LNCaP clone FGC (cell line): ENCODE results near the gene THBS4.

ENCODE experiments used
- DNase-seq: peaks from one replicate; pipeline ENCODE4 v3.0.0-alpha.2; 2011; ENCODE audit warnings: low read depth
- H3K4me3 ChIP-seq: 2 replicates; pipeline ENCODE4 v1.5.1; 2011; ENCODE audit warnings: mild to moderate bottlenecking, low read depth, low read length, control low read depth
- TF ChIP-seq, protein P1 (sequence below): IDR thresholded peaks from 2 replicates; pipeline ENCODE4 v1.5.1; 2012; ENCODE audit warnings: mild to moderate bottlenecking; ENCODE audit not compliant: control insufficient read depth, insufficient read depth; ENCODE audit errors: extremely low read depth

THBS4 gene

DNA sequence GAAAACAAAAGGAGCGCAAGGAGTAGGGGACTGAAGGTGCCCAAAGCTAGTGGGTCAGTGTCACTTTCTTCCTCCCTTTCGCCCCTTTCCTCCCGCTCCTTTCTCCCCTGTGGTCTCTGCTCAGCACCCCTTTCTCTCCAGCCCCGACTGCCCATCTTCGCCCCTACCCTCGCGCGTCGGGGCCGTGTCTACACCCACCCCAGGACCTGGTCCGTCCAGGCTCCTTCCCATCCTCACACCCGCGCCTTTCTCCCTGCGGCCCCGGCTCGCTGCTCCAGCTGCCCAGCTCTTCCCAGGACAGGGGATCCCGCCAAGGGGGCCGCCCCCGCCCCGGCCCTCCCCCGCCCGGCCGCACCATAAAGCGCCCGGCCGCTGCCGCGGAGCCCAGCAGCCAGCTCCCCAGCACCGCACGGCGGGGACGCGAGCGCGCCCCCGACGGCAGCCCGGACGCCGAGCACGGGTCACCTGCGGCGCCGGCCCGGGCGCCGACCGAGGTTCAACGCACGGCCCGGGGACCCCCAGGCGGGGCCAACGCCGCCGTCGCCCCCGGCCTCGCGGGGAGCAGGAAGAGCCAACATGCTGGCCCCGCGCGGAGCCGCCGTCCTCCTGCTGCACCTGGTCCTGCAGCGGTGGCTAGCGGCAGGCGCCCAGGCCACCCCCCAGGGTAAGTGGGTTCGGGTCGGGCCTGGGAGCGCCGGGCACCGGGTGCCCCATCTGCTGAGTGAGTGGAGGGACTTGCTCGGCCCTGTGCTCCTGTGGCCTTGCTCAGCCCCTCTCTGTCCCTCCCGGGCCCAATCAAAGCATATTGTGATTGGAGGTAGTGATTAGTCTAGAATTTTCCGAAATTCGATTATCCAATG is at the start of gene THBS4:
Gene THBS4 (plus strand): TSS at position 387 of the 860 bp plus-strand sequence. CDS start 190 bp downstream, at position 577.
- TF ChIP-seq, protein P1, sequence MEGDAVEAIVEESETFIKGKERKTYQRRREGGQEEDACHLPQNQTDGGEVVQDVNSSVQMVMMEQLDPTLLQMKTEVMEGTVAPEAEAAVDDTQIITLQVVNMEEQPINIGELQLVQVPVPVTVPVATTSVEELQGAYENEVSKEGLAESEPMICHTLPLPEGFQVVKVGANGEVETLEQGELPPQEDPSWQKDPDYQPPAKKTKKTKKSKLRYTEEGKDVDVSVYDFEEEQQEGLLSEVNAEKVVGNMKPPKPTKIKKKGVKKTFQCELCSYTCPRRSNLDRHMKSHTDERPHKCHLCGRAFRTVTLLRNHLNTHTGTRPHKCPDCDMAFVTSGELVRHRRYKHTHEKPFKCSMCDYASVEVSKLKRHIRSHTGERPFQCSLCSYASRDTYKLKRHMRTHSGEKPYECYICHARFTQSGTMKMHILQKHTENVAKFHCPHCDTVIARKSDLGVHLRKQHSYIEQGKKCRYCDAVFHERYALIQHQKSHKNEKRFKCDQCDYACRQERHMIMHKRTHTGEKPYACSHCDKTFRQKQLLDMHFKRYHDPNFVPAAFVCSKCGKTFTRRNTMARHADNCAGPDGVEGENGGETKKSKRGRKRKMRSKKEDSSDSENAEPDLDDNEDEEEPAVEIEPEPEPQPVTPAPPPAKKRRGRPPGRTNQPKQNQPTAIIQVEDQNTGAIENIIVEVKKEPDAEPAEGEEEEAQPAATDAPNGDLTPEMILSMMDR: no peak
- DNase-seq: no peak
- no peak within 1 kb of the TSS for H3K4me3 ChIP-seq

- DNase-seq: no peak
- TF ChIP-seq, protein P1: no peak
- no peak overlapping the region for H3K4me3 ChIP-seq
These were observed 48.9 kb upstream of the THBS4 start for GRCh38 chr5:79986260-79986659.

GRCh38 chr5:79990205-79990597 is 44.9 kb upstream of the THBS4 start:
- TF ChIP-seq, protein P1: no peak
- peak overlapping the region; percentile 93 for H3K4me3 ChIP-seq
- no peak for DNase-seq

- H3K4me3 ChIP-seq: peak within 1 kb of the TSS; percentile 93
- DNase-seq: peak; percentile 43
- TF ChIP-seq, protein P1: no peak
These were observed 44.3 kb upstream of the THBS4 start, which contains the start of gene MTX3 for GRCh38 chr5:79990598-79991507. Gene MTX3 (minus strand): TSS chr5:79991262. CDS start chr5:79991238, 24 bp downstream.

DNA sequence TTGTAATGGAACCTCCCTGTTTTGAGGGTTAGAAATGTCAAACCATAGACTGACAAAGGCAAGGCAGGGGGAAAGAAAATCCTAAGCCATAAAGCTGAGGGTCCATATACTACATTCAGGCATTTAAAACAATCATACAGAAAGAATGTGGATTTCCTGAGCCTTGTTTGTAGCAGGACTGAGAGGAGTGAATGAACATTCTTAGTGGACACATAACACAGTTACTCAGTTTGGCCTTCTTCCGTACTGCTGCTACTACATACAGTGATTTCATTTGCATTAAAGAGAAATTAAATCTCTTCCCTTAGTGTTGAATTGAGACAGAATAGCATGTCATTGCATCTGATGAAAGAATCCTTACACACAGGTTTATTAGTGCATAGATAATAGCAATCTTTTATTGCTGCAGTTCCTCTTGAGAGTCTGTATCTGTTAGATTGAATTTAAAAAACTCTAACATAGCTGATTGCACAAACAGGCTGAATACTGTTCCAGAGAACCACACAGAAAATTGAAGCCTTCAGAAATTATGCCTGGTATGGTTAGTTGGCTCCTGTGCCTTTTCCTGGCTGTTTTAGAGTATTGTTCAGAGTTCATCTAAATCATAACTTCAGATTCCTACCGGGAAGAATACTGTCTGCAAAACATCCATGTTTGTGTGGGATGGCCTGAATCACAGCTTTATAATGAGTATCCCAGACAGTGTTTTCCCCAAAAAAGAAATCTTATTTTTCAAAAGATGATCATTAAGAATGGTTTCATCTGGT is 42.1 kb upstream of the THBS4 start:
- DNase-seq: no peak
- H3K4me3 ChIP-seq: no peak overlapping the region
- TF ChIP-seq, protein P1: no peak

- no peak for DNase-seq
- TF ChIP-seq, protein P1: no peak
- no peak overlapping the region for H3K4me3 ChIP-seq
These were observed 35.4 kb upstream of the THBS4 start for GRCh38 chr5:79999722-80000121.
